H1 (cell line): ENCODE results near the gene TBC1D23. TPM values are rescaled to one million over a fixed set of nuclear protein-coding genes. Genes with fewer than 3 reads are reported as not detected.

Experiments
- CTCF ChIA-PET: fragments of 300-600 bp; sonication (Branson Sonifier 250); formaldehyde crosslinking; loops from one replicate; lab custom pipeline; 2021; ENCODE audit not compliant: partially characterized antibody; lab: Charles Lee
- POLR2A ChIA-PET: fragments of 300-600 bp; sonication (Branson Sonifier 250); formaldehyde crosslinking; loops from one replicate; lab custom pipeline; 2021; ENCODE audit warnings: inconsistent platforms; ENCODE audit not compliant: partially characterized antibody; lab: Charles Lee
- DNase-seq, 2 experiments: peaks; one replicate each; pipeline versions ENCODE4 v3.0.0 to v3.0.0-alpha.2; 2010 to 2022; ENCODE audit warnings: low spot score in 2 of 2, low read depth in 1 of 2, mixed read lengths in 1 of 2
- FAIRE-seq: peaks from 2 replicates; lab custom pipeline; 2011; peaks lifted over from hg19 to GRCh38; lab: Jason Lieb, UNC
- H2AFZ ChIP-seq: 2 replicates; pipeline ENCODE4 v1.8.1; 2012; ENCODE audit warnings: low read length, inconsistent platforms
- H2AK5ac ChIP-seq: 2 replicates; pipeline ENCODE4 v1.6.1; 2013; ENCODE audit warnings: low read depth, low read length
- H2BK120ac ChIP-seq: replicated peaks from 2 replicates; pipeline ENCODE3; 2013; ENCODE audit warnings: low read depth, low read length, inconsistent platforms
- H2BK12ac ChIP-seq: 2 replicates; pipeline ENCODE4 v1.6.1; 2013; ENCODE audit warnings: low read depth, low read length
- H2BK15ac ChIP-seq: 2 replicates; pipeline ENCODE4 v1.6.1; 2013; ENCODE audit warnings: low read length
- H2BK20ac ChIP-seq: 2 replicates; pipeline ENCODE4 v1.6.1; 2013; ENCODE audit warnings: low read length
- H2BK5ac ChIP-seq: 2 replicates; pipeline ENCODE4 v1.6.1; 2013; ENCODE audit warnings: low read depth, low read length
- H3K14ac ChIP-seq: 2 replicates; pipeline ENCODE4 v1.6.1; 2013; ENCODE audit warnings: inconsistent platforms; ENCODE audit not compliant: insufficient read length
- H3K18ac ChIP-seq: 2 replicates; pipeline ENCODE4 v1.6.1; 2013; ENCODE audit warnings: low read length; ENCODE audit errors: extremely low read depth
- H3K23ac ChIP-seq: 2 replicates; pipeline ENCODE4 v1.6.1; 2013; ENCODE audit warnings: inconsistent platforms; ENCODE audit not compliant: insufficient read length
- H3K23me2 ChIP-seq: 2 replicates; pipeline ENCODE4 v1.6.1; 2013; ENCODE audit warnings: low read depth, low read length
- H3K27ac ChIP-seq: 2 replicates; pipeline ENCODE4 v1.6.1; 2011; ENCODE audit warnings: low read depth, low read length, inconsistent platforms
- H3K27me3 ChIP-seq, 4 experiments: replicated peaks in 1 of 4; 1 replicate in 1 of 4; 2 replicates in 3 of 4; pipeline versions ENCODE4 v1.6.1 to v1.8.1; 2011 to 2013; ENCODE audit warnings: low read length in 3 of 4, mild to moderate bottlenecking in 3 of 4, inconsistent platforms in 2 of 4, mixed read lengths in 2 of 4, moderate library complexity in 1 of 4; ENCODE audit not compliant: control insufficient read depth in 3 of 4, insufficient read depth in 3 of 4; ENCODE audit errors: extremely low read depth in 1 of 4
- H3K36me3 ChIP-seq, 4 experiments: 2 replicates each; pipeline versions ENCODE4 v1.6.1 to v1.8.1; 2011 to 2013; ENCODE audit warnings: mild to moderate bottlenecking in 4 of 4, low read length in 3 of 4, moderate library complexity in 2 of 4, control low read depth in 1 of 4, inconsistent platforms in 1 of 4; ENCODE audit not compliant: insufficient read depth in 4 of 4, control insufficient read depth in 2 of 4
- H3K4ac ChIP-seq: replicated peaks from 2 replicates; pipeline ENCODE3; 2013; ENCODE audit warnings: low read length, low read depth, mixed read lengths, inconsistent platforms; ENCODE audit not compliant: insufficient read length
- H3K4me1 ChIP-seq, 4 experiments: replicated peaks in 1 of 4; 1 replicate in 1 of 4; 2 replicates in 3 of 4; pipeline versions ENCODE4 v1.6.1 to v1.8.1; 2011 to 2013; ENCODE audit warnings: low read length in 3 of 4, inconsistent platforms in 2 of 4, mixed read lengths in 1 of 4; ENCODE audit not compliant: insufficient read depth in 4 of 4, control insufficient read depth in 3 of 4
- H3K4me2 ChIP-seq, 2 experiments: 2 replicates each; pipeline versions ENCODE4 v1.6.1 to v1.8.1; 2011 to 2013; ENCODE audit warnings: low read depth in 2 of 2, low read length in 2 of 2, control low read depth in 1 of 2, inconsistent platforms in 1 of 2, mild to moderate bottlenecking in 1 of 2; ENCODE audit not compliant: insufficient read depth in 1 of 2
- H3K4me3 ChIP-seq, 4 experiments: fragments of 200-600, 300-600 bp in 1 of 4; sonication (generic), shearing (Covaris generic), sonication (Bioruptor Twin) in 1 of 4; 2 replicates each; pipeline versions ENCODE4 v1.5.1 to v1.8.1; 2011 to 2016; ENCODE audit warnings: low read length in 4 of 4, low read depth in 3 of 4, control low read depth in 2 of 4, inconsistent platforms in 2 of 4, mild to moderate bottlenecking in 2 of 4, mixed read lengths in 1 of 4, moderate library complexity in 1 of 4; ENCODE audit not compliant: insufficient read depth in 2 of 4; ENCODE audit errors: extremely low read depth in 1 of 4
- H3K56ac ChIP-seq: replicated peaks from 2 replicates; pipeline ENCODE3; 2013; ENCODE audit warnings: low read depth, mild to moderate bottlenecking, mixed read lengths, low read length, inconsistent platforms; ENCODE audit not compliant: insufficient read length
- H3K79me1 ChIP-seq: 2 replicates; pipeline ENCODE4 v1.6.1; 2013; ENCODE audit warnings: low read depth, low read length, control low read depth
- H3K79me2 ChIP-seq, 2 experiments: 2 replicates each; pipeline versions ENCODE4 v1.6.1 to v1.8.1; 2012 to 2013; ENCODE audit warnings: low read length in 2 of 2, mild to moderate bottlenecking in 2 of 2, inconsistent platforms in 1 of 2; ENCODE audit not compliant: insufficient read depth in 2 of 2, control insufficient read depth in 1 of 2
- H3K9ac ChIP-seq, 4 experiments: replicated peaks in 1 of 4; 1 replicate in 1 of 4; 2 replicates in 3 of 4; pipeline versions ENCODE4 v1.6.1 to v1.8.1; 2011 to 2013; ENCODE audit warnings: low read depth in 3 of 4, low read length in 3 of 4, control low read depth in 2 of 4, mild to moderate bottlenecking in 2 of 4, moderate library complexity in 2 of 4, inconsistent platforms in 1 of 4; ENCODE audit errors: extremely low read depth in 1 of 4
- H3K9me3 ChIP-seq, 2 experiments: 2 replicates each; pipeline versions ENCODE4 v1.6.1 to v1.8.1; 2012 to 2013; ENCODE audit warnings: mild to moderate bottlenecking in 2 of 2, moderate library complexity in 2 of 2, control low read depth in 1 of 2, inconsistent platforms in 1 of 2, low read depth in 1 of 2, low read length in 1 of 2, mixed read lengths in 1 of 2; ENCODE audit not compliant: insufficient read depth in 2 of 2
- H4K20me1 ChIP-seq, 2 experiments: replicated peaks in 1 of 2; 2 replicates each; pipeline versions ENCODE3 to v1.8.1; 2011 to 2013; ENCODE audit warnings: inconsistent platforms in 2 of 2, low read length in 2 of 2, mild to moderate bottlenecking in 1 of 2; ENCODE audit not compliant: insufficient read depth in 2 of 2, control insufficient read depth in 1 of 2
- H4K5ac ChIP-seq: 2 replicates; pipeline ENCODE4 v1.6.1; 2013; ENCODE audit warnings: low read length, low read depth, mixed read lengths, inconsistent platforms; ENCODE audit not compliant: insufficient read length
- H4K8ac ChIP-seq: 2 replicates; pipeline ENCODE4 v1.8.0; 2013; ENCODE audit warnings: mild to moderate bottlenecking, moderate library complexity, low read length, inconsistent platforms; ENCODE audit not compliant: insufficient read depth; ENCODE audit errors: extremely low read depth
- H4K91ac ChIP-seq: replicated peaks from 2 replicates; pipeline ENCODE3; 2013; ENCODE audit warnings: low read length, mixed read lengths, inconsistent platforms; ENCODE audit not compliant: insufficient read length
- ASH2L ChIP-seq: fragments of 200-600, 300-600 bp; sonication (generic); IDR thresholded peaks from one replicate; pipeline ENCODE4 v1.7.1; 2017; ENCODE audit warnings: low read length
- BCL11A ChIP-seq, 2 experiments: IDR thresholded peaks; one replicate each; pipeline ENCODE4 v1.6.1; 2011; ENCODE audit warnings: low read depth in 2 of 2, low read length in 2 of 2, mild to moderate bottlenecking in 2 of 2
- EZH2 ChIP-seq: fragments of 200-600 bp; sonication (generic); IDR thresholded peaks from 2 replicates; pipeline ENCODE4 v1.7.1; 2012; ENCODE audit warnings: low read depth, mild to moderate bottlenecking, moderate library complexity, low read length, inconsistent platforms; ENCODE audit not compliant: severe bottlenecking
- FOSL1 ChIP-seq: IDR thresholded peaks from 2 replicates; pipeline ENCODE4 v1.6.1; 2011; ENCODE audit warnings: mild to moderate bottlenecking, low read depth, low read length, moderate library complexity; ENCODE audit not compliant: insufficient read depth
- SP4 ChIP-seq: IDR thresholded peaks from 2 replicates; pipeline ENCODE4 v1.6.1; 2012; ENCODE audit warnings: low read length, inconsistent platforms
- SUZ12 ChIP-seq: fragments of 200-600 bp; sonication (generic); IDR thresholded peaks from 2 replicates; pipeline ENCODE4 v1.6.1; 2012; ENCODE audit warnings: mild to moderate bottlenecking, inconsistent platforms, low read length, moderate library complexity, mixed read lengths
- TEAD4 ChIP-seq: IDR thresholded peaks from 2 replicates; pipeline ENCODE4 v1.6.1; 2012; ENCODE audit warnings: low read depth, low read length, inconsistent platforms, mixed read lengths
- polyA plus RNA-seq, 7 experiments: library from polyadenylated mRNA; depleted of rRNA in 3 of 7; stranded (reverse) in 5 of 7; unstranded in 2 of 7; fragments of >200 nt in 5 of 7; fragments of 200-250 nt in 2 of 7; gene quantifications; 1 replicate in 5 of 7; 2 replicates in 1 of 7; 4 replicates in 1 of 7; pipeline versions ENCODE4 v1.2.1 to v1.2.3, GENCODE V29; 2011 to 2013; ENCODE audit warnings: missing spikeins in 2 of 7, mixed read lengths in 2 of 7
- total RNA-seq: library from RNA; stranded (reverse); fragmentation: NEBNext Ultra II Directional; extraction: Animal tissue kit (Norgen Biotek cat#: 25700); gene quantifications from 2 replicates; pipeline ENCODE4 v1.2.1, GENCODE V29; 2021
- TF ChIP-seq, protein P1 (sequence below): IDR thresholded peaks from 2 replicates; pipeline ENCODE4 v1.6.1; 2012; ENCODE audit warnings: inconsistent platforms
- TF ChIP-seq, protein P2 (sequence below): IDR thresholded peaks from 2 replicates; pipeline ENCODE4 v1.6.1; 2011; ENCODE audit warnings: low read depth, mild to moderate bottlenecking, low read length; ENCODE audit not compliant: insufficient read depth

TBC1D23 gene
- total and polyA plus RNA-seq, 2 of the 8 experiments (the other 6 are each of a cell fraction or from before 2014, with no cell fraction given): 6.4 to 29.3 TPM

DNA sequence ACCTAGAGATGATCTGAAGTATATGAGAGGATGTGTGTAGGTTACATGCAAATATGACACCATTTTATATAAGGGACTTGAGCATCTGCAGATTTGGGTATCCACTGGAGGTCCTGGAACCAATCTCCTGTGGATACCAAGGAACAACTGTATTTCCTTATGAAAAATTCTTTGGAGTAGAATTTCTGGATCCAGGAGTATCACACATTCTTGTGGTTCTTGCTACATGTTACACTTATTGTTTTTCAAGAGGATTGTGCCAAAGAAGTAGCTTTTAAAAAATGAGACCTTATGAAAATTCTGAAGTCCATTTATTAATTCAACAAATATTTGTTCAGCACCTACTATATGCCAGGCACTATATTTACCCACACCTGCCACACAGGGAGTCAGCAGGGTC, 15.7 kb upstream of the TBC1D23 start:
- CTCF ChIA-PET: interaction anchor here (1.4 kb wide), 1 partner anchor 9 kb away, joined by 5 read pairs; no protein-coding TSS in a partner anchor
- Histone ChIP-seq H3K56ac (no peak overlapping the region), H3K18ac (no peak overlapping the region), H2AFZ (no peak overlapping the region), H3K14ac (no peak overlapping the region), H3K79me2 (no peaks in the 10 kb centered on the region; a peak in 1 of 4 replicates), H4K91ac (no peak overlapping the region), H2AK5ac (no peak overlapping the region), H4K5ac (no peak overlapping the region), H3K23me2 (no peaks in the 10 kb centered on the region), H2BK15ac (no peak overlapping the region), H2BK20ac (no peak overlapping the region), H3K36me3 (no peaks in the 10 kb centered on the region), H2BK120ac (no peak overlapping the region), H4K20me1 (no peaks in the 10 kb centered on the region), H3K79me1 (no peaks in the 10 kb centered on the region), H3K4me2 (no peak overlapping the region), H3K4me3 (no peak overlapping the region), H3K4me1 (no peaks in the 10 kb centered on the region), H3K9ac (no peak overlapping the region), H2BK12ac (no peak overlapping the region), H3K27me3 (no peaks in the 10 kb centered on the region), H4K8ac (no peak overlapping the region), H2BK5ac (no peak overlapping the region), H3K27ac (no peak overlapping the region), H3K4ac (no peak overlapping the region), H3K23ac (no peak overlapping the region), H3K9me3 (no peaks in the 10 kb centered on the region)
- DNase-seq: no peak
- POLR2A ChIA-PET: no interaction called here
- FAIRE-seq: no peak
- no peak for TF ChIP-seq FOSL1
- TF ChIP-seq ASH2L: no peak
- no peak for TF ChIP-seq SUZ12
- TF ChIP-seq, protein P1, sequence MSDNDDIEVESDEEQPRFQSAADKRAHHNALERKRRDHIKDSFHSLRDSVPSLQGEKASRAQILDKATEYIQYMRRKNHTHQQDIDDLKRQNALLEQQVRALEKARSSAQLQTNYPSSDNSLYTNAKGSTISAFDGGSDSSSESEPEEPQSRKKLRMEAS: no peak
- no peak for TF ChIP-seq BCL11A (IDR thresholded peaks at IDR 0.05; ENCODE audit: low read depth in 2 of 2, low read length in 2 of 2)
- no peak for TF ChIP-seq SP4
- TF ChIP-seq, protein P2, sequence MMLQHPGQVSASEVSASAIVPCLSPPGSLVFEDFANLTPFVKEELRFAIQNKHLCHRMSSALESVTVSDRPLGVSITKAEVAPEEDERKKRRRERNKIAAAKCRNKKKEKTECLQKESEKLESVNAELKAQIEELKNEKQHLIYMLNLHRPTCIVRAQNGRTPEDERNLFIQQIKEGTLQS: no peak
- no peak for TF ChIP-seq TEAD4
- TF ChIP-seq EZH2: no peak
